Upper lobe of left lung (tissue), 4 donors: Measurements from ENCODE around the gene LMTK3.

ENCODE experiments used
- EP300 ChIP-seq, 4 donors: sonication (generic); formaldehyde crosslinking; IDR thresholded peaks; one replicate each; pipeline ENCODE4 v1.5.1; 2017; ENCODE audit warnings: antibody characterized with exemption in 4 of 4, control low read depth in 2 of 4
- POLR2AphosphoS5 ChIP-seq, 2 donors: sonication (generic); formaldehyde crosslinking; IDR thresholded peaks; one replicate each; pipeline ENCODE4 v1.5.1; 2017; ENCODE audit warnings: antibody characterized with exemption in 2 of 2
- TF ChIP-seq, protein P1 (sequence below), 6 experiments: fragments of 450-650 bp in 4 of 6; fragments of 200-600 bp in 2 of 6; sonication (generic) in 2 of 6; IDR thresholded peaks; one replicate each; pipeline ENCODE4 v1.5.1; 2016 to 2019; ENCODE audit warnings: antibody characterized with exemption in 6 of 6

GRCh38 chr19:48500830-48501493 lies 10.7 kb downstream of the LMTK3 start:
- TF ChIP-seq EP300 (IDR thresholded peaks at IDR 0.05) (no peak), POLR2AphosphoS5 (IDR thresholded peaks at IDR 0.05) (no peak)
- TF ChIP-seq, protein P1, sequence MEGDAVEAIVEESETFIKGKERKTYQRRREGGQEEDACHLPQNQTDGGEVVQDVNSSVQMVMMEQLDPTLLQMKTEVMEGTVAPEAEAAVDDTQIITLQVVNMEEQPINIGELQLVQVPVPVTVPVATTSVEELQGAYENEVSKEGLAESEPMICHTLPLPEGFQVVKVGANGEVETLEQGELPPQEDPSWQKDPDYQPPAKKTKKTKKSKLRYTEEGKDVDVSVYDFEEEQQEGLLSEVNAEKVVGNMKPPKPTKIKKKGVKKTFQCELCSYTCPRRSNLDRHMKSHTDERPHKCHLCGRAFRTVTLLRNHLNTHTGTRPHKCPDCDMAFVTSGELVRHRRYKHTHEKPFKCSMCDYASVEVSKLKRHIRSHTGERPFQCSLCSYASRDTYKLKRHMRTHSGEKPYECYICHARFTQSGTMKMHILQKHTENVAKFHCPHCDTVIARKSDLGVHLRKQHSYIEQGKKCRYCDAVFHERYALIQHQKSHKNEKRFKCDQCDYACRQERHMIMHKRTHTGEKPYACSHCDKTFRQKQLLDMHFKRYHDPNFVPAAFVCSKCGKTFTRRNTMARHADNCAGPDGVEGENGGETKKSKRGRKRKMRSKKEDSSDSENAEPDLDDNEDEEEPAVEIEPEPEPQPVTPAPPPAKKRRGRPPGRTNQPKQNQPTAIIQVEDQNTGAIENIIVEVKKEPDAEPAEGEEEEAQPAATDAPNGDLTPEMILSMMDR (IDR thresholded peaks at IDR 0.05) = no peak
